NCI-H1436 (cell line): Measurements from ENCODE around the gene HSPA1A.
"Not testable (repeated sequence)": the region's sequence is repeated elsewhere in the genome, so short reads cannot be mapped to it uniquely, and the experiment has no call there.

Source experiments
- DNase-seq: peaks from one replicate; lab custom pipeline; 2025; lab: John Stamatoyannopoulos, UW

The HSPA1A gene

GRCh38 chr6:31811645-31812044, 3.7 kb upstream of the HSPA1A start:
- no peak for DNase-seq

DNA sequence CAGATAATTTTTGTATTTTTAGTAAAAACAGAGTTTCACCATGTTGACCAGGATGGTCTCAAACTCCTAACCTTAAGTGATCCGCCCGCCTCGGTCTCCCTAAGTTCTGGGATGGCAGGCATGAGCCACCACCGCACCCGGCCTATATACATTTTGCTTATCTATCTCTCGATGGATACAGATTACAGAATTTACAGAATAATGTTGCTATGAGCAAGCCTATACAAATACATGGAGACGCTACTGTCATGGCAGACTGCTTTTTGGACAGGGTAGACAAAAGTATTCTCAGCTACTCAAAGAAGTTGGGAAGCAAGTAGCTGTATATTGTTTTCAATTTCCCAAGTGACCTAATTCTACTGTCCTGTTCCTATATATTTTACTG, 1.9 kb upstream of the HSPA1A start:
- DNase-seq = no peak

- DNase-seq = peak; percentile 86
Measured at GRCh38 chr6:31814677-31815024, 692 bp upstream of the HSPA1A start.

- not testable (repeated sequence) for DNase-seq
Measured at GRCh38 chr6:31817133-31817928, 2.0 kb downstream of the HSPA1A start.

DNA sequence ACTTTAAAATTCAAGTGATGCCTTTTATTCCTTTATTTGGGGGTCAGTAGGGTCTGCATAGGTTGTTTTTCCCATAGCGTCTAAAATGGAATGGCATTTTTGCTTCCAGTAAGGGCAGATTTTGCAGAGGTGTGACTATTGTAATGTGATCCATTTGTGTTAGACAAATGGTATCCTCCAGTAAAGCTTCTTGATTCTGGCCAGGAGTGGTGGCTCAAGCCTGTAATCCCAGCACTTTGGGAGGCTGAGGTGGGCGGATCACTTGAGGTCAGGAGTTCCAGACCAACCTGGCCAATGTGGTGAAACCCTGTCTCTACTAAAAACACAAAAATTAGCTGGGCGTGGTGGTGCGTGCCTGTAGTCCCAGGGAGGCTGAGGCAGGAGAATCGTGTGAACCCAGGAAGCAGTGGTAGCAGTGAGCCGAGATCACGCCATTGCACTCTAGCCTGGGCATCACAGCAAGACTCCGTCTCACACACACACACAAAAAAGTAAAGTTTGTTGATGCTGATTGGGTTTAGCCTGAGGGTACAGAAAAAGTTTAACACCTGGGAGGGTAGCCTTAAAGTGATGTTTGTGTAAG, 2.7 kb downstream of the HSPA1A start:
- DNase-seq = not testable (repeated sequence)

- DNase-seq = no peak
Measured at GRCh38 chr6:31819871-31820299, 4.5 kb downstream of the HSPA1A start.

DNA sequence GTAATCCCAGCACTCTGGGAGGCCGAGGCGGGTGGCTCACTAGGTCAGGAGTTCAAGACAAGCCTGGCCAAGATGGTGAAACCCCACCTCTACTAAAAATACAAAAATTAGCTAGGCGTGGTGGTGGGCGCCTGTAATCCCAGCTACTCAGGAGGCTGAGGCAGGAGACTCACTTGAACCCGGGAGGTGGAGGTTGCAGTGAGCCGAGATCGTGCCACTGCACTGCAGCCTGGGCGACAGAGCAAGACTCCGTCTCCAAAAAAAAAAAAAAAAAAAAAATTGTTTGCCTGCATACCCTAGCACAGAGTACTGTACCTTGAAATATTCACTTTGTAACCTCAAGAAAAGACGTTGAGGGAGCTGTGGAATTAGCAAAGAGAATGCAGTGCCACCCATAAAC, 5.1 kb downstream of the HSPA1A start:
- not testable (repeated sequence) for DNase-seq

DNA sequence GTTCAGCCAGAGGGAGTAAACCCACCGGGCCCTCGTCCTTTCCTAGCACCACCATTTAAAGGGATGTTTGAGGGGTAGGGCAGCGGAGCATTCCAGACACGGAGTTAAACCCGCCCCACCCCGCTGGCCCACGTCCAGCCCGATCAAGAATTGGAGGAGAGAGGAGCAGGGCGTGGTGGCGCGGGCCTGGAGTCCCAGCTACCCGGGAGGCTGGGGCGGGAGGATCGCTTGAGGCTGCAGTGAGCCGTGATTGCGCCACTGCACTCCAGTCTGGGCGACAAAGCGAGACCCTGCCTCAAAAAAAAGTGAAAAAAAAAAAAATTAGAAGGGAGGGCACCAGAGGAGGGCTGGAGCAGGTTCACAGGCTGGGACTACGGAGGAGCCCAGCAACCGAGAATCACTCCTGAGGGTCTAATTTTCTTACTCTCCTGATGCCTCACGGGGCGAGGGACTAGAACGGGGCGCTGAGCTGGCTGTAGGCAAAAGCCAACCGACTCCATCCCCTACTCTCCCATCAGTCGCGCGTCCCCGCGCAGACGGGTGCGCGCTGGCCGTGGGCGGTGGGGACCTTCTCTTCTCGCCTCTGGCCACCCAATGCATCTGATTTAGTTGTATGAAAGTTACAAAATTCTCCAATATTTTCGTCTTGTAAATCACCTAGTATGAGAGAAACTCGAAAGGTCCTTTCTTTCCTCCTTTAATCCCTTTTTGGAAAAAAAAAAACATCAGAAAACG, 6.1 kb downstream of the HSPA1A start:
- DNase-seq = peak; percentile 26

DNA sequence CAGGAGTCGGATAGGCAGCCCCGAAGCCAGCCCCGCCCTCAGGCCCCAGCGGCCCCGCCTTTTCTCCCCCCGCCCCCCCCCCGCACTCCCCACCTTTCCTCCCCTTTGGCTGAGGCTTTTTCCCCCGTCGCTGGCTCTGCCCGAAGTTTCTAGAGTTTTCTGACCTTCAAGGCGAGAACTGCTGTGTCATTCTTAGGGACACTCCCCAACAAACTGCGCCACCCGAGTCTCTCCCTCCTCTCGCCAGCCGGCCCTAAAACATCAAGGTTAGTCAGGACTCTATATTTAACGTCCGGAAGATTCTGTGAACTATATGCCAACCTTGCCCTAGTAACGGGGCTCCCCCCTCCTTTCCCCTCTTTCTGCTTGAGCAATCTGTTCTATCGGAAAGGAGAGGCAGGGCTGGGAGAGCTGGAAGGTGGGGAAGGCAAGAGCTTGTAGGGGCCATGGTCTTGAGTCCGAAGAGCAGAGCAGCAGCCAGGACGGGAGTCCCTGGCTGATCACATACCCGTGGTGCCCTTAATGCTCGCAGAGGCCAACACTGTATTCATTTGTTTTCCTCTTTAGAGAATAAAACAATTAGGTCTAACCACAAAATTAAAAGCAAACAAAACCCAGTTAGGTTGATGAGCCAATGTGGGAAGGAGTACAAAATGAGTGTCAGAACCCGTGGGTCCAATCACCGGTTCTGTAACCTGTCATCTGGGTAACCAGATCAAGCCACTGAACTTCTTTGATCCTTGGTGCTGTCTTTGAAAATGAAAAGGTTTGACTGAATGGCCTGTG, 6.9 kb downstream of the HSPA1A start:
- DNase-seq = no peak

DNA sequence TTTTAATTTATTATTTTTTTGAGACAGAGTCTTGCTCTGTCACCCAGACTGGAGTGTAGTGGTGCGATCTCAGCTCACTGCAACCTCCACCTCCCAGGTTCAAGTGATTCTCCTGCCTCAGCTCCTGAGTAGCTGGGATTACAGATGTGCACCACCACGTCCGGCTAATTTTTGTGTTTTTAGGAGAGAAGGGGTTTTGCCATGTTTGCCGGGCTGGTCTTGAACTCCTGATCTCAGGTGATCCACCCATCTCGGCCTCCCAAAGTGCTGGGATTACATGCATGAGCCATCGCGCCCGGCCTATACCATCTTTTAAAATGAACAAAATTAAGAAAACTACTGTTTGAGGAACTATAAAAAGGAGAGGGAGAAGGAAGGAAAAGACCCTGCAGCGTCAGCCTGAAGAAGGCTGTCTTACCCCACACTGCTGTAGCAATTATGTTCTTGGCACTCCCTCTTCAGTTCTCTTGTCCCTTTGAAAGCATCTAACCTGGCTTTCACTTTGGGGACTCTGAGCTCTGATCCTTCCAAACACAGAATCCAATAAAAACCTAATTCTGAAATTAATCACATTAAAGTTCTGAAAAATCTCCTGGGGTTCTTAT, 8.4 kb downstream of the HSPA1A start:
- DNase-seq = not testable (repeated sequence)

DNA sequence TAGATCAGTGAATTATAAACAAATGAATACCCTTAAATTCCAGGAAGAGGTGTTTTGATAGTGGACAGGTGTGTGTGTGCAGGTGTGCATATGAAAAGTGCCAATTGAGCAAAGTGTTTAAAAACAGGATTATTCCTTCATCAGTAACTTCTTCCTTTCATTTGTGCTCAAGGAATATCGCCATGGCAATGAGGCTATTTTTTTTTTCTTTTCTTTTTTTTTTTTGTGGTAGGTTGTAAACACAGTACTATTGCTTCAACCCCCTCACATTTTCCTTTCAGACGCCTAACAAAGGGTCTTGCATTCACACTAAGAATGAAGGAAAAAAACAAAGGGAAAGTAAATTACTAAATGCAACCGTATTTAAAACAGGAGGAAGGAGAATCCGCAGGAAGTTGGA, 10.2 kb downstream of the HSPA1A start:
- DNase-seq = no peak

GRCh38 chr6:31826793-31827285, 11.5 kb downstream of the HSPA1A start:
- peak; percentile 73 for DNase-seq

GRCh38 chr6:31827286-31828079, 12.1 kb downstream of the HSPA1A start, which contains the start of gene HSPA1B:
Gene HSPA1B, plus strand, starts transcription at chr6:31827738. Its CDS starts 213 bp downstream, at chr6:31827951.
- peak; percentile 99 for DNase-seq

- DNase-seq = peak; percentile 43
Measured at GRCh38 chr6:31829633-31830283, 14.4 kb downstream of the HSPA1A start.

DNA sequence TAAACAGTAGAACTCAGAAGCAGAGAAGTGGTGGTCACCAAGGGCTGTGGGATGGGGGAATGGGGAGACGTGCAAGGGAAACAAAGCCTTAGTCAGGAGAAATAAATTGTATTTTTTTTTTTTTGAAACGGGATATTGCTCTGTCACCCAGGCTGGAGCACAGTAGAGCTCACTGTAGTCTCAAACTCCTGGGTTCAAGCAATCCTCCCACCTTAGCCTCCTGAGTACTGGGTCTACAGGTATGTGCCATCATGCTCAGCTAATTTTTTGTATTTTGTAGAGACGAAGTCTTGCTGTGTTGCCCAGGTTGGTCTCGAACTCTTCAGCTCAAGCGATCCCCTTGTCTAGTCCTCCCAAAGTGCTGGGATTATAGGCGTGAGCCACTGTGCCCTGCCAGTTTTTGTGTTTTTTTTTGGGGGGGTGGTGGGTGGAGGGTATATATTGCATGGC, 15.6 kb downstream of the HSPA1A start:
- no peak for DNase-seq

DNA sequence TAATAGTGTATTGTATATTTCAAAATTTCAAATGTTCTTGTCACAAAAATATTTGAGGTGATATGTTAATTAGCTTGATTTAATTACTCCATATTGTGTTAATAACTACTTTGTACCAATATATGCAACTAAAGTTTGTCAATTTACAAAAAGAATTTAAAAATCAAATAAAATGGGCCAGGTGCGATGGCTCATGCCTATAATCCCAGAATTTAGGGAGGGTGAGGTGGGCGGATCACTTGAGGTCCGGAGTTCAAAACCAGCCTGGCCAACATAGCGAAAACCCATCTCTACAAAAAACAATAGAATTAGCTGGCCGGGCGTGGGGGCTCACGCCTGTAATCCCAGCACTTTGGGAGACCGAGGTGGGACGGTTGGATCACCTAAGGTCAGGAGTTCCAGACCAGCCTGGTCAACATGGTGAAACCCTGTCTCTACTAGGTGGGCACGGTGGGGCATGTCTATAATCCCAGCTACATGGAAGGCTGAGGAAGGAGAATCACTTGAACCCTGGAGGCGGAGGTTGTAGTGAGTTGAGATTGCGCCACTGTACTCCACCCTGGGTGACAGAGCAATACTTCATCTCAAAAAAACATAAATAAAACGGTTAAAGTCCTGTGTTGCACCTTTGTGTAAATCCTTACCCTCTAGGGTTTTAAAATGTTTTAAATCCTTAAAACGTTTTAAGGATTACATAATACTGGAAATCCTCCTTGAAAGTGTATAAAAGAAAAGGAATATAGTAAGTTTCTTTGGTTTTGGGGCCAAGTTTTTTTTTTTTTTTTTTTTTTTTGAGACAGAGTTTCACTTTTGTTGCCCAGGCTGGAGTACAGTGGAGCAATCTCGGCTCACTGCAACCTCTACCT, 16.2 kb downstream of the HSPA1A start:
- no peak for DNase-seq

DNA sequence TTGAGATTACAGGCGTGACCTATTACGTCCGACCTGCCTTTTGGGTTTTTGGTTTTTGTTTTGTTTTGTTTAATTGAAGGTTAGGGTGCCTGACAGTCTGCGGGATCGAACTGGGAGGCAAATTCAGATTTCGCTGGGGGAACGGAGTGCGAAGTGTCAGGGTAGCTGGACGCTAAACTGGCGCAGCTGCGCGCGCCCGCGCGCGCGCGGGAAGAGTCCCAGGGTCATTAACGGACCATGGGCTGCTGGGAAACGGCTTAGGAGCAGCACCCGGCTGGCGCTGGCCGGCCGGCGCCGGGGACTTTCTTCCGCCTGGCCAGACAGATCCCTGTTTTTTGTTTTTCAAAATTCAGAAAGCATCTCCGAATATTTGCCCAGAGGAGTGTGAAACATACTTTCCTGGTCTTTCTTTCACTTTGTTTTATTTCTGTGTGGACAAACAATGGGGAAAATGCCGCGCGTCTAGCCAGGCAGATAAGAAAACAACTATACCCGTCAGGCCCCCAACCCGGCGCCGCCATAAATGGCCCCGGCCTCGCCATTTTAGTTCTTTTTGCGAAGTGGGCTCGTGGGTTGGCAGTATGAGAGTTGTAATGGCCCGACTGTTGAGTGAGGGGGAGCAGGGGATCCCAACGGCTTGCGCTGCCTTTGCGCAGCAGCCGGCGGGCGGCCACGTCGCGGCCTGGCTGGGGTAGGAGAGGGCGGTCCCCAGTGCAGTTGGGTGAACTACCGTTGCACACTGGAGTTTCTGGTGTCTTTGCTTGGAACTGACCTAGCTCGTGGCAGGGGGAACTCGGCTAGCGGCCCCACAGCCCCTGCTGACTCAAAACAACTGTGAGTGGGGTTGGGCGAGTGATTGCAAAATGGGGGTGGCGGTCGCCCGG, 19.3 kb downstream of the HSPA1A start:
- peak; percentile 87 for DNase-seq

DNA sequence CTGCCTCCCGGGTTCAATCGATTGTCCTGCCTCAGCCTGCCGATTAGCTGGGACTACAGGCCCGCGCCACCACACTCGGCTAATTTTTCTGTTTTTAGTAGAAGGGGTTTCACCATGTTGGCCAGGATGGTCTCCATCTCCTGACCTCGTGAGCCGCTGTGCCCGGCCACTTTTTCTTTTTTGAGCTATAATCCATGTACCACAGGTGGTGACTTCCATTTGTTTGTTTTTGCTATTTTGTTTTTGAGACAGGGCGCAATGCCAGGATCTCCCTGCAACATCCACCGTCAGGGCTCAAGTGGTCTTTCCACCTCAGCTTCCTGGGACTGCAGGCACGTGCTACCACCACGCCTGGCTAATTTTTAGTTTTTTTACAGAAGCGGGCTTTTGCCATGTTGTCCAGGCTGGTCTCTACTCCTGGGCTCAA, 20.7 kb downstream of the HSPA1A start:
- DNase-seq = no peak
